ENCODE results near the gene LEKR1. TPM values are rescaled to one million over a fixed set of nuclear protein-coding genes. Genes with fewer than 3 reads are reported as not detected.
"Not testable (repeated sequence)": the region's sequence is repeated elsewhere in the genome, so short reads cannot be mapped to it uniquely, and the experiment has no call there.

The LEKR1 gene
- total and polyA plus RNA-seq, 2 donors, result 1.0 to 1.7 TPM

DNA sequence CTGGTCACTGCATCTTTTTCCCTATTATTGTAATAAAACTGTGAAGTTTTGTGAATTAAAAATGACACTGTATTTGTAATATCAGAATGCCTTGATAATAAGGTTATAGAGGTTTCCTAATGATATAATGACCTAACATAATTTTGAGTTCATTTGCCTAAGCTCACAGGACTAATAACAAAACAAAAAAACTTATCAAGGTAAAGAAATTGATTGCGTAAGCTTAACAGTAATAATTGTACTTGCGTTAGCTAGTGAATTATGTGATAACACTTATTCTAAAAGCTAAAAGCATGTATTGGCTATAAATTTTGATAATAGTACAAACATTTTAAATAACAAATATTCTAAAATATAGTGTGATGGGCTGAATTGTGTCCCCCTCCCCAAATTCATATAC, 112.6 kb downstream of the LEKR1 start:
- H3K4me3 ChIP-seq (ENCODE audit: low read length in 2 of 2), result no peak overlapping the region
- WGBS, result 100% methylated on average over 2 of the region's 2 CpGs
- H3K4me1 ChIP-seq (ENCODE audit: control insufficient read depth in 2 of 2, insufficient read depth in 2 of 2, low read length in 2 of 2), result no peaks in the 10 kb centered on the region
- H3K36me3 ChIP-seq (ENCODE audit: control insufficient read depth in 2 of 2, insufficient read depth in 2 of 2, low read length in 1 of 2), result no peaks in the 10 kb centered on the region
- H3K9me3 ChIP-seq (ENCODE audit: control insufficient read depth in 2 of 2, insufficient read depth in 1 of 2, low read length in 1 of 2), result no peaks in the 10 kb centered on the region
- DNase-seq (ENCODE audit: low read depth in 6 of 9, low spot score in 9 of 9), result no peak
- H3K27me3 ChIP-seq (ENCODE audit: control insufficient read depth in 2 of 2, insufficient read depth in 1 of 2, low read length in 1 of 2), result no peaks in the 10 kb centered on the region
- no peak overlapping the region for H3K27ac ChIP-seq (ENCODE audit: low read depth in 1 of 2, low read length in 1 of 2)

- no peaks in the 10 kb centered on the region for H3K4me1 ChIP-seq (ENCODE audit: control insufficient read depth in 2 of 2, insufficient read depth in 2 of 2, low read length in 2 of 2)
- DNase-seq (ENCODE audit: low read depth in 6 of 9, low spot score in 9 of 9), result no peak
- H3K36me3 ChIP-seq (ENCODE audit: control insufficient read depth in 2 of 2, insufficient read depth in 2 of 2, low read length in 1 of 2), result no peaks in the 10 kb centered on the region
- 96% methylated on average over 1 of the region's 1 CpG for WGBS
- H3K9me3 ChIP-seq (ENCODE audit: control insufficient read depth in 2 of 2, insufficient read depth in 1 of 2, low read length in 1 of 2), result no peaks in the 10 kb centered on the region
- no peak overlapping the region for H3K4me3 ChIP-seq (ENCODE audit: low read length in 2 of 2)
- H3K27me3 ChIP-seq (ENCODE audit: control insufficient read depth in 2 of 2, insufficient read depth in 1 of 2, low read length in 1 of 2), result no peaks in the 10 kb centered on the region
- H3K27ac ChIP-seq (ENCODE audit: low read depth in 1 of 2, low read length in 1 of 2), result no peak overlapping the region
These were observed 113.2 kb downstream of the LEKR1 start for GRCh38 chr3:156939315-156939714.

DNA sequence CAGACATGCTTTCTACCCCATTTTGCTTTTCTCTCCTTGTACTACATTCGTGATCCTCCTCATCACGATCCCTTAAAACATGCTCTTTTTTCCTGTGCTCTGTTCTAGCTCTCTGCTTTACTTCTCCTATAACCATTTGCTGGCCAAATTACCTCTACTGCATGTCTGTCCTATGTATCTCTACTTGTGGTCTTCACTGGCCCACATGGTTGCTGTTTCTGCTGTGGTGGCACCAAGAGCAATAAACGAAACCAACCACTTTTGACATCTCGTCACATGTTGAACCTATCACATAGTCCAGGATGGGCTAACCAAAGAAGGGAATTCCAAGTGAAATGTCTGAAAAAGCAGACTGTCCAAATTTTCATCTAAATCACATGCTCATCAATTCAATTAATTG, 115.2 kb downstream of the LEKR1 start:
- Histone ChIP-seq H3K4me1 (ENCODE audit: control insufficient read depth in 2 of 2, insufficient read depth in 2 of 2, low read length in 2 of 2) (no peaks in the 10 kb centered on the region), H3K9me3 (ENCODE audit: control insufficient read depth in 2 of 2, insufficient read depth in 1 of 2, low read length in 1 of 2) (no peaks in the 10 kb centered on the region), H3K4me3 (ENCODE audit: low read length in 2 of 2) (no peak overlapping the region), H3K27ac (ENCODE audit: low read depth in 1 of 2, low read length in 1 of 2) (no peak overlapping the region), H3K27me3 (ENCODE audit: control insufficient read depth in 2 of 2, insufficient read depth in 1 of 2, low read length in 1 of 2) (no peaks in the 10 kb centered on the region), H3K36me3 (ENCODE audit: control insufficient read depth in 2 of 2, insufficient read depth in 2 of 2, low read length in 1 of 2) (no peaks in the 10 kb centered on the region)
- no peak for DNase-seq (ENCODE audit: low read depth in 6 of 9, low spot score in 9 of 9)
- WGBS, result 96% methylated on average over 4 of the region's 4 CpGs

GRCh38 chr3:156948402-156949210, 122.5 kb downstream of the LEKR1 start:
- H3K4me1 ChIP-seq (ENCODE audit: control insufficient read depth in 2 of 2, insufficient read depth in 2 of 2, low read length in 2 of 2), result no peaks in the 10 kb centered on the region
- no peaks in the 10 kb centered on the region for H3K36me3 ChIP-seq (ENCODE audit: control insufficient read depth in 2 of 2, insufficient read depth in 2 of 2, low read length in 1 of 2)
- no peak overlapping the region for H3K4me3 ChIP-seq (ENCODE audit: low read length in 2 of 2)
- H3K27me3 ChIP-seq (ENCODE audit: control insufficient read depth in 2 of 2, insufficient read depth in 1 of 2, low read length in 1 of 2), result no peaks in the 10 kb centered on the region
- H3K9me3 ChIP-seq (ENCODE audit: control insufficient read depth in 2 of 2, insufficient read depth in 1 of 2, low read length in 1 of 2), result no peaks in the 10 kb centered on the region
- DNase-seq (ENCODE audit: low read depth in 6 of 9, low spot score in 9 of 9), result no peak
- WGBS, result 90% methylated on average over 2 of the region's 2 CpGs
- no peak overlapping the region for H3K27ac ChIP-seq (ENCODE audit: low read depth in 1 of 2, low read length in 1 of 2)

GRCh38 chr3:156952011-156952410, 125.9 kb downstream of the LEKR1 start:
- Histone ChIP-seq H3K9me3 (ENCODE audit: control insufficient read depth in 2 of 2, insufficient read depth in 1 of 2, low read length in 1 of 2) (no peaks in the 10 kb centered on the region), H3K36me3 (ENCODE audit: control insufficient read depth in 2 of 2, insufficient read depth in 2 of 2, low read length in 1 of 2) (no peaks in the 10 kb centered on the region), H3K4me1 (ENCODE audit: control insufficient read depth in 2 of 2, insufficient read depth in 2 of 2, low read length in 2 of 2) (no peaks in the 10 kb centered on the region), H3K27ac (ENCODE audit: low read depth in 1 of 2, low read length in 1 of 2) (no peak overlapping the region), H3K4me3 (ENCODE audit: low read length in 2 of 2) (no peak overlapping the region), H3K27me3 (ENCODE audit: control insufficient read depth in 2 of 2, insufficient read depth in 1 of 2, low read length in 1 of 2) (no peaks in the 10 kb centered on the region)
- 87% methylated on average over 2 of the region's 2 CpGs for WGBS
- DNase-seq (ENCODE audit: low read depth in 6 of 9, low spot score in 9 of 9), result no peak

DNA sequence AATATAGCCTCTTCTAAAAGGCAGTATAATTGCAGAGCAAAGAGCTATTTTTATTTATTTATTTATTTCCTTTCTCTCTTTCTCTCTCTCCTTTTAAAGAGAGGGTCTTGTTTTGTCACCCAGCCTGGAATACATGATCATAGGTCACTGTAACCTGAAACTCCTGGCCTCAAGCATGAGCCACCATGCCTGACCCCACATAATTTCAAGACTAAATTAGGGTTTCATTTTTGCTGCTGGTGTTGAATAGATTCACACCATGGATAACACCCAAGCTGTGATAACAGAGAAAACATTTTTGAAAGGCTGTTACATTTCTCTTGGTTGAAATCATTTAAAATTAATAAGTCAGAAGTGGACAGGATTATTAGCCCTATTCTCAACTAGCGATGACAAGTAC, 131.6 kb downstream of the LEKR1 start:
- Histone ChIP-seq H3K9me3 (ENCODE audit: control insufficient read depth in 2 of 2, insufficient read depth in 1 of 2, low read length in 1 of 2) (no peaks in the 10 kb centered on the region), H3K4me1 (ENCODE audit: control insufficient read depth in 2 of 2, insufficient read depth in 2 of 2, low read length in 2 of 2) (no peaks in the 10 kb centered on the region), H3K27me3 (ENCODE audit: control insufficient read depth in 2 of 2, insufficient read depth in 1 of 2, low read length in 1 of 2) (no peaks in the 10 kb centered on the region), H3K27ac (ENCODE audit: low read depth in 1 of 2, low read length in 1 of 2) (no peak overlapping the region), H3K36me3 (ENCODE audit: control insufficient read depth in 2 of 2, insufficient read depth in 2 of 2, low read length in 1 of 2) (no peaks in the 10 kb centered on the region), H3K4me3 (ENCODE audit: low read length in 2 of 2) (no peak overlapping the region)
- WGBS, result 99% methylated on average over 1 of the region's 1 CpG
- DNase-seq (ENCODE audit: low read depth in 6 of 9, low spot score in 9 of 9), result no peak

DNA sequence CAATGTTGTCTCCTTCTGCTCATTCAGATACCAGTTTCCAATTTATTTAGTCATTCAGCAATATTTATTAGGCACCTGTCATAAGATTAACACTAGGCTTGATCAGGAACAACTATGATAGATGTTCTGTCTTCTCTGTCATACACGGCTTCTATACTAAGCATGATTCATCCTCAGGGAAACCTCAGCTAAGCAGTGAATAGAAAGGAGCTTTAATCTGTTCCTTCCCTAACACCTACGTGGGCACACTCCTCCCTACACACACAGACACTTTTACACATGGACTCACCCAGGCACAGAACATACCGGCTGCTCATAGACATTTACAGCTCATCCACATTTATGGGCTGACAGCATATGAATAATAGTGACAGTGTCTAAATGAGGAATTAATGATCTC, 136.9 kb downstream of the LEKR1 start:
- no peaks in the 10 kb centered on the region for H3K36me3 ChIP-seq (ENCODE audit: control insufficient read depth in 2 of 2, insufficient read depth in 2 of 2, low read length in 1 of 2)
- 76% methylated on average over 3 of the region's 3 CpGs for WGBS
- no peak overlapping the region for H3K27ac ChIP-seq (ENCODE audit: low read depth in 1 of 2, low read length in 1 of 2)
- H3K4me3 ChIP-seq (ENCODE audit: low read length in 2 of 2), result no peak overlapping the region
- peaks cover 0 to 4% of the 10 kb centered on the region in 2 donors for H3K9me3 ChIP-seq (ENCODE audit: control insufficient read depth in 2 of 2, insufficient read depth in 1 of 2, low read length in 1 of 2)
- H3K4me1 ChIP-seq (ENCODE audit: control insufficient read depth in 2 of 2, insufficient read depth in 2 of 2, low read length in 2 of 2), result no peaks in the 10 kb centered on the region
- no peaks in the 10 kb centered on the region for H3K27me3 ChIP-seq (ENCODE audit: control insufficient read depth in 2 of 2, insufficient read depth in 1 of 2, low read length in 1 of 2)
- no peak for DNase-seq (ENCODE audit: low read depth in 6 of 9, low spot score in 9 of 9)

- Histone ChIP-seq H3K4me3 (ENCODE audit: low read length in 2 of 2) (no peak overlapping the region), H3K27me3 (ENCODE audit: control insufficient read depth in 2 of 2, insufficient read depth in 1 of 2, low read length in 1 of 2) (no peaks in the 10 kb centered on the region), H3K9me3 (ENCODE audit: control insufficient read depth in 2 of 2, insufficient read depth in 1 of 2, low read length in 1 of 2) (peaks cover 0 to 4% of the 10 kb centered on the region in 2 donors), H3K4me1 (ENCODE audit: control insufficient read depth in 2 of 2, insufficient read depth in 2 of 2, low read length in 2 of 2) (no peaks in the 10 kb centered on the region), H3K27ac (ENCODE audit: low read depth in 1 of 2, low read length in 1 of 2) (no peak overlapping the region), H3K36me3 (ENCODE audit: control insufficient read depth in 2 of 2, insufficient read depth in 2 of 2, low read length in 1 of 2) (no peaks in the 10 kb centered on the region)
- DNase-seq (ENCODE audit: low read depth in 6 of 9, low spot score in 9 of 9), result no peak
- 97% methylated on average over 3 of the region's 3 CpGs for WGBS
These were observed 138.4 kb downstream of the LEKR1 start for GRCh38 chr3:156964577-156964976.

- not testable (repeated sequence) for H3K4me1 ChIP-seq (ENCODE audit: control insufficient read depth in 2 of 2, insufficient read depth in 2 of 2, low read length in 2 of 2); H3K9me3 ChIP-seq (ENCODE audit: control insufficient read depth in 2 of 2, insufficient read depth in 1 of 2, low read length in 1 of 2); H3K27me3 ChIP-seq (ENCODE audit: control insufficient read depth in 2 of 2, insufficient read depth in 1 of 2, low read length in 1 of 2); DNase-seq (ENCODE audit: low read depth in 6 of 9, low spot score in 9 of 9); H3K36me3 ChIP-seq (ENCODE audit: control insufficient read depth in 2 of 2, insufficient read depth in 2 of 2, low read length in 1 of 2); H3K4me3 ChIP-seq (ENCODE audit: low read length in 2 of 2); H3K27ac ChIP-seq (ENCODE audit: low read depth in 1 of 2, low read length in 1 of 2)
- 95% methylated on average over 10 of the region's 10 CpGs for WGBS
These were observed 140.2 kb downstream of the LEKR1 start for GRCh38 chr3:156966349-156966748.

All from thymus (tissue), 11 donors.